GM12891 (cell line): Measurements from ENCODE around the gene FANCC.

Experiments used
- PAX5 ChIP-seq: IDR thresholded peaks from 2 replicates; pipeline ENCODE4 v1.6.1; 2011; ENCODE audit warnings: low read length, moderate library complexity, mild to moderate bottlenecking; ENCODE audit not compliant: insufficient read depth, severe bottlenecking
- POLR2A ChIP-seq: IDR thresholded peaks from 2 replicates; pipeline ENCODE4 v1.6.1; 2011; ENCODE audit warnings: low read depth, low read length, control low read depth
- POLR2AphosphoS5 ChIP-seq: IDR thresholded peaks from 2 replicates; pipeline ENCODE4 v1.6.1; 2011; ENCODE audit warnings: low read depth, low read length, control low read depth
- TAF1 ChIP-seq: IDR thresholded peaks from 2 replicates; pipeline ENCODE4 v1.6.1; 2011; ENCODE audit warnings: low read depth, low read length, control low read depth

DNA sequence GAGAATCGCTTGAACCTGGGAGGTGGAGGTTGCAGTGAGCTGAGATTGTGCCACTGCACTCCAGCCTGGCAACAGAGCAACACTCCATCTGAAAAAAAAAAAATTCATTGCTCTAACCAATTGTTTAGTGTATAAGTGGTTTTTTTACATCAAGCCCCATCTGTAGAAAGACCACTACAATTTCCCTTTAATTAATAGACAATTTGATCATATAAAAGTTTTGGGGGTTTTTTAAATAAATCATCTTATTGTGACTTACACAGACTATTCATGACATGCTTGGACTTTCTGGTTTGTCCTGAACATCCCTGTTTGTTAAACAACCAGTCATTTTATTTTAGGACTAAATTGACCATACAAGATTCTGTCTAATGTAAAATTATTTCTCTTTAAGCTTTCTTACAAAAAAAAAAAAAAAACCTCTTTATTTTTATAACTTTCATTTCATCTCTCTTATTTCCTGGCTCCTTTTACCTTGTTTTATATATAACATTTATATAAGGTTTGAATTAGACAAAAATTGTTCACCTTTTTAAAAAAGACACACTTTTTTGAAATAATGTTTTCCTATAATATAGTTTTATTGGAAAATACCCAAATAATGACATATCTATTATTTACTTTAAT is 9.8 kb upstream of the FANCC start:
- no peak for TF ChIP-seq TAF1
- TF ChIP-seq POLR2A = no peak
- no peak for TF ChIP-seq POLR2AphosphoS5
- no peak for TF ChIP-seq PAX5
